Ectodermal cell (in vitro differentiated cells): ENCODE data around the gene LRP2BP.

Source experiments
- H3K27ac ChIP-seq: 2 replicates; pipeline ENCODE4 v1.7.0; 2013; ENCODE audit warnings: mild to moderate bottlenecking, low read depth, low read length; ENCODE audit not compliant: insufficient read depth, poor library complexity, severe bottlenecking
- H3K27me3 ChIP-seq: 2 replicates; pipeline ENCODE4 v1.7.0; 2013; ENCODE audit warnings: mild to moderate bottlenecking, low read length; ENCODE audit not compliant: insufficient read depth, control insufficient read depth, poor library complexity, severe bottlenecking
- H3K36me3 ChIP-seq: one replicate; pipeline ENCODE4 v1.7.0; 2013; ENCODE audit warnings: low read length; ENCODE audit not compliant: control insufficient read depth, insufficient read depth
- H3K4me1 ChIP-seq: one replicate; pipeline ENCODE4 v1.7.0; 2013; ENCODE audit warnings: low read length; ENCODE audit not compliant: control insufficient read depth, insufficient read depth
- H3K4me3 ChIP-seq: 2 replicates; pipeline ENCODE4 v1.7.0; 2013; ENCODE audit warnings: low read depth, low read length, control low read depth; ENCODE audit not compliant: insufficient read depth
- H3K9me3 ChIP-seq: 2 replicates; pipeline ENCODE4 v1.7.0; 2013; ENCODE audit warnings: mild to moderate bottlenecking, low read length, moderate library complexity; ENCODE audit not compliant: control insufficient read depth
- WGBS, 2 experiments: methylation state at CpG; one replicate each; pipeline ENCODE4 v1.1.7; 2013; ENCODE audit warnings: missing lambda C conversion rate in 2 of 2; 5-methylcytosine and 5-hydroxymethylcytosine counted together

The LRP2BP gene

DNA sequence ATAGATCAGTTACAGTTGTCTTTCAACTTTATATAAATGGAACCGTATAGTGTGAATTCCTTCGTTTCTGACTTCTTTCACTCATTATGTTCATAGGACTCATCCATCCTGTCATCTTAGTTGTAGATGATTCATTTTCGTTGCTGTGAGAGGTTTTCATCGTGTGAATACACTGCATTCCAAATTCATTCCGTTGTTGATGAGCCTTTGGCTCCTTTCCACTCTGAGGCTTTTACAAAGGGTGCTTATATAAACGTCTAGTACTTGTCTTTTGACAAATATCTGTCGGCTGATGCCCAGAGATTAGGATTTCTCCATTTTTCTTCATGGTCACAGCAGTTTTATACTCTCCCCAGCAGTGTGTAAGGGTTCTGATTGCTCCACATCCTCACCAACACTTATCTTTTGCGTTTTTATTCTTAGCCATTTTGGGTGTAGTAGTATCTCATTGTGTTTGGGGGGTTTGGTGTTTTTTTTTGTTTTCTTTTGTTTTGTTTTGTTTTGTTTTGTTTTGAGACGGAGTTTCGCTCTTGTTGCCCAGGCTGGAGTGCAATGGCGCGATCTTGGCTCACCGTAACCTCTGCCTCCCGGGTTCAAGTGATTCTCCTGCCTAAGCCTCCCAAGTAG lies 48.6 kb downstream of the LRP2BP start:
- H3K36me3 ChIP-seq = peaks cover 12% of the 10 kb centered on the region
- WGBS, 2 experiments = 95% methylated on average over 14 of the region's 14 CpGs
- H3K4me3 ChIP-seq = no peak overlapping the region
- no peaks in the 10 kb centered on the region for H3K27me3 ChIP-seq
- H3K27ac ChIP-seq = no peak overlapping the region
- no peaks in the 10 kb centered on the region for H3K9me3 ChIP-seq
- H3K4me1 ChIP-seq = no peaks in the 10 kb centered on the region

DNA sequence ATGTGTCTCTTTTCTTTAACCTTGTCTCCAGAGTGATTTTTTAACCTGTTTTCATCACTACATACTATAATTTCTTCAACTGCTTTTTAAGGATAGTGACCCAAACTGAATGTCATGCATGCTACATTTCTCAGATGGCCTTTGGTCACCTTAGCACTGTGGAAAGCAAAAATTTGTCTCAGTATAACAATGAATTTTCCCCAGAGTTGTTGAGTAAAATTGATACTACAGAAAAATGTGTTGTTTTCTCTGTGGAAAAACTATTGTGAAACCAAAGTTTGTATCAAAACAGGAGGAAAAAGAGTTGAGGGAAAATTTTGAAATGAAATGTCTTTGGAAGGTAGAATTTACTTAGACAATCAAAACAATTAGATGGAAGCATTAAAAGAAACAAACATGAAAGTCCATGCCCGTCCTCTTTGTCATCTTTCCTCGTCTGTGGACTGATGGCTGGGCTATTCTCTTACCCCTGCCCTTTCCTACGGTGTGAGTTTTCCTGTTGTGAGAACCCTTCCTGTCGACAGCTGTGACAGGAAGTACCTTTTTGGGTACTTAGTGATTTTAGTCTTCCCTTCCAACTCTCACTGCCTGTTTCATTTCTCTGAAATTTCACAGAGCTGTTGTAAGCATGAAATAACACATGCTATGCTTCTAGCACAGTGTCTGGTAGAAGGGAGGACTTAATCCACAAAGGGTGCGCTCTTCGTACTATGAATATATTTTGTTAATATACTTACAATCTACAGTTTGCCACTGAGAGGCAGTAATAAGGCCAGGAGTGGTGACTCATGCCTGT lies 50.8 kb downstream of the LRP2BP start:
- H3K27ac ChIP-seq = no peak overlapping the region
- WGBS, 2 experiments = 89 to 92% methylated on average over 4 to 5 of the region's 6 CpGs
- no peak overlapping the region for H3K4me3 ChIP-seq

DNA sequence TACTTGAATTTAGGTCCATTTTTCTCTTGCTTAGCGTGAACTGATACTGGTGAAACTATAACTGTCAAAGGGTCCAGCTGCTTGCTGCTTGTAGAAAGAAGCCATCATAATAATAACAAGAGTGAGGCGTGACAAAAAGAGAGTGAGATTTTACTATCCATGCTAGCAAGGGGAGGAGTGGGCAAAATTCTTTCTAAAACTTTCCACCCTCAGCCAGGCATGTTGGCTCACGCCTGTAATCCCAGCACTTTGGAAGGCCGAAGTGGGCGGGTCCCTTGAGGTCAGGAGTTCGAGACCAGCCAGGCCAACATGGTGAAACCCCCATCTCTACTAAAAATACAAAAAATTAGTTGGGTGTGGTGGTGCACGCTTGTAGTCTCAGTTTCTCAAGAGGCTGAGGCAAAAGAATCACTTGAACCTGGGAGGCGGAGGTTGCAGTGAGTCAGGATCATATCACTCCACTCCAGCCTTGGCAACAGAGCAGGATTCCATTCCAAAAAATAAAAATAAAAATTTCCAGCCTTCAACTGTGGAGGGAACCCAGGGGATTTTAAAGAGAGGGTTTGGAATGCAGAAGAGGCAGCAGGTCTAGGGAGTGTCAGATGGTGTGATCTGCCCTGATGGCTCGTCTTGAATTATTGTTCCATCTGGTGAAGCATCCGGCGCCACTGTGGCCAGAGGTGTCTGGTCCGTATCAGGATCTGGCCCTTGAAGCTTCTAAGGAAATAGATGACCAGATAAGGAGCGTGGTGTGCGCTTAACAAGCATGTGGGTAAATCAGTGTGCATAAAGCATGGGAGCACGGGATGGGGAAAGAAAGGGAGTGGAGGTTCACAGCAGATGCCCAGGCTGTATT lies 51.8 kb downstream of the LRP2BP start:
- H3K27me3 ChIP-seq = no peaks in the 10 kb centered on the region
- peaks cover 11% of the 10 kb centered on the region for H3K36me3 ChIP-seq
- no peaks in the 10 kb centered on the region for H3K4me1 ChIP-seq
- no peak overlapping the region for H3K27ac ChIP-seq
- no peak overlapping the region for H3K4me3 ChIP-seq
- H3K9me3 ChIP-seq = no peaks in the 10 kb centered on the region
- WGBS, 2 experiments = 90 to 95% methylated on average over 15 of the region's 15 CpGs

More for the DNA sequence above, 50.8 kb downstream of the LRP2BP start:
- H3K4me1 ChIP-seq = no peaks in the 10 kb centered on the region
- no peaks in the 10 kb centered on the region for H3K9me3 ChIP-seq
- H3K27me3 ChIP-seq = no peaks in the 10 kb centered on the region
- H3K36me3 ChIP-seq = peaks cover 12% of the 10 kb centered on the region

DNA sequence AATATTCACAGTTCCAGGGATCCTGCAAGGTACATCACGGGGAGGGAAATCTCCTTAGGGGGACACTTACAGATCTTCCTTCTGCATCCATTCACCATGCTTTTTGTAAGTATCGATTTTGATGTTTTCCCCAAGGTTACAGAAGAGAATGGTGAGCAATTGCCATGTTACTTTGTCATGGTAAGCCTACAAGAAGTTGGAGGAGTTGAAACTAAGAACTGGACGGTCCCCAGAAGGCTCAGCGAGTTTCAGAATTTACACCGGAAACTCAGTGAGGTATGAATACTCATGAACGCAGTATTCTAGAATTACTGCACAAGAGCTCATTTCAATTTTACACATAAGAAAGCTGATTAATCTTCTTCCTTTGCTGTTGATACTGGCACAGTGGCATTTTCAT lies 53.9 kb downstream of the LRP2BP start:
- 95 to 97% methylated on average over 6 of the region's 6 CpGs for WGBS, 2 experiments
- Histone ChIP-seq H3K4me1 (no peaks in the 10 kb centered on the region), H3K4me3 (no peak overlapping the region), H3K27me3 (no peaks in the 10 kb centered on the region), H3K36me3 (peaks cover 2% of the 10 kb centered on the region), H3K27ac (no peak overlapping the region), H3K9me3 (no peaks in the 10 kb centered on the region)

GRCh38 chr4:185341377-185341776 lies 54.3 kb downstream of the LRP2BP start:
- Histone ChIP-seq H3K9me3 (no peaks in the 10 kb centered on the region), H3K4me1 (no peaks in the 10 kb centered on the region), H3K27me3 (no peaks in the 10 kb centered on the region), H3K27ac (no peak overlapping the region), H3K4me3 (no peak overlapping the region), H3K36me3 (no peaks in the 10 kb centered on the region)
- WGBS, 2 experiments = 93 to 100% methylated on average over 2 of the region's 2 CpGs

DNA sequence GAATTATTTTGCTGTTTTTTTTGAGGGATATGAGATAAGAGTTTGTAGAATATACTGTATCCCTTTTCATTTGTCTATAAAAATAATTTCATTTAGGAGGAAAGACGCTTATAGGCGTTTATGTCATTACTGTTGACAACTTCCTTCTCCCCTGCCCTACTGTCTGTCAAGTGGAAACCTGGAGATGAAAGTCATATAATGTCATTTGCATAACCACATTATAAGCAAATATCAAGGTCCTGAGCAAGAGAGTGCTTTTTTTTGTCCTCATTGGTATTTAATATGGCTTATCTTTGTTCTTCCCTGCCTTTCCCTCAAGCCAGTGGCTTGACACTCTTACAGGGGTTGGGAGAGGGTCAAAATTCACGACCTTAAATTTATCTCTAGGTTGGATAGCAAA lies 55.8 kb downstream of the LRP2BP start:
- Histone ChIP-seq H3K9me3 (no peaks in the 10 kb centered on the region), H3K27ac (no peak overlapping the region), H3K4me3 (no peak overlapping the region), H3K4me1 (no peaks in the 10 kb centered on the region), H3K36me3 (no peaks in the 10 kb centered on the region), H3K27me3 (no peaks in the 10 kb centered on the region)
- 95 to 97% methylated on average over 1 to 3 of the region's 3 CpGs for WGBS, 2 experiments

- 100% methylated on average over 1 of the region's 1 CpG for WGBS, 2 experiments
- Histone ChIP-seq H3K9me3 (no peaks in the 10 kb centered on the region), H3K4me1 (no peaks in the 10 kb centered on the region), H3K36me3 (no peaks in the 10 kb centered on the region), H3K27me3 (no peaks in the 10 kb centered on the region), H3K4me3 (no peak overlapping the region), H3K27ac (no peak overlapping the region)
Measured at GRCh38 chr4:185335579-185335978, 60.1 kb downstream of the LRP2BP start.

GRCh38 chr4:185334326-185334725 lies 61.4 kb downstream of the LRP2BP start:
- H3K4me1 ChIP-seq = no peaks in the 10 kb centered on the region
- H3K27me3 ChIP-seq = no peaks in the 10 kb centered on the region
- H3K27ac ChIP-seq = no peak overlapping the region
- WGBS, 2 experiments = 95 to 100% methylated on average over 3 to 4 of the region's 4 CpGs
- H3K9me3 ChIP-seq = no peaks in the 10 kb centered on the region
- H3K36me3 ChIP-seq = no peaks in the 10 kb centered on the region
- H3K4me3 ChIP-seq = no peak overlapping the region

DNA sequence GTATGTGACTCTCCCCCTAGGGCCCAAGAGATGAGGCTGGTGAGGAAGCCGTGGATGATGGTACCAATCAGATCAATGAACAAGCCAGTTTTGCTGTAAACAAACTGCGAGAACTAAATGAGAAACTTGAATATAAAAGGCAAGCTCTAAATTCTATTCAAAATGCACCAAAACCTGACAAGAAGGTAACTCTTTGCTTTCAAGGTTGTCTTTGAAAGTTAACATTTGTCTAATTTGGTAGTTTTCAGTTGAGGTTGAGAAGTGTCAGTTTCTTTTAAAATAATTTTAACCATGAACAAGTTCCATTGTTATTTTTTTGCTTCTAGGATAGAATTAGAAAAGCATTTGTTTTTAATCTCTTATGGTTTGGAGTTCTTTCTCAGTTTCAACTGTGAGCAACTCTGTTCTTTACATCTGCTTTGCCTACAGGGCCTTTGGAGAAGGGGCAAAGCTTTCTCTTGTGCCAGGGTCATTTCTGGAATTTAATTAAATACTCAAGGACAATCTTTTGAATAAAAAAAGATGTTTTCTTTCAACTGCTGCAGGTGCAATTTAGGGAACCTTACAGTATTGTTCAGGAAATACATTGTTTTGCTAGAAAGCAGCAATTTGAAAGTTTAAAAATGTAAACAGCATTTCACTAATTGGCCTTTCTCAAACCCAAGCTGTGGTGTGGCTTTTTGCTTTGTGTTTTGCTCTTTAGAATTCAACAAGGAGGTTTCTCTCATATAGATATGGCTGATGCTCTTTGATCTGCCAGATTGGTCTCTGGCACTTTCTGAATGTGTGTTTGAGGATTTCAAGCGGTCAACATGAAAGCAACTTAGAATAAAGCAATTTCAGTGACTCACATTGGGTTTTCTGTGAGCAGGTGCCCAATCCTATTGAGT lies 62.9 kb downstream of the LRP2BP start:
- 81 to 95% methylated on average over 3 of the region's 3 CpGs for WGBS, 2 experiments
- Histone ChIP-seq H3K27me3 (no peaks in the 10 kb centered on the region), H3K4me1 (no peaks in the 10 kb centered on the region), H3K36me3 (no peaks in the 10 kb centered on the region), H3K27ac (no peak overlapping the region), H3K9me3 (no peaks in the 10 kb centered on the region), H3K4me3 (no peak overlapping the region)
